A673 (cell line): ENCODE measurements around the gene QPCTL. TPM values are rescaled to one million over a fixed set of nuclear protein-coding genes. Genes with fewer than 3 reads are reported as not detected.

ENCODE experiments used
- BruUV-seq: library from RNA; stranded (reverse); fragments of 400-500 nt; replicated peaks from 2 replicates; lab custom pipeline; 2021; lab: Mats Ljungman, UMichigan
- CTCF ChIA-PET: fragments of 300-600 bp; sonication (Branson Sonifier 250); formaldehyde crosslinking; loops from one replicate; lab custom pipeline; 2022; ENCODE audit warnings: antibody characterized with exemption; lab: Charles Lee
- POLR2A ChIA-PET: fragments of 300-600 bp; sonication (Branson Sonifier 250); formaldehyde crosslinking; loops from one replicate; lab custom pipeline; 2022; ENCODE audit warnings: antibody characterized with exemption; ENCODE audit not compliant: low non-redundant PET; lab: Charles Lee
- DNase-seq: peaks from one replicate; pipeline ENCODE4 v3.0.0-alpha.2; 2015; ENCODE audit warnings: low spot score
- H3K27ac ChIP-seq: fragments of 200-600 bp; sonication (generic); 2 replicates; pipeline ENCODE4 v1.5.1; 2016; ENCODE audit warnings: mixed run types, low read depth, mild to moderate bottlenecking, mixed read lengths, antibody characterized with exemption, low read length; ENCODE audit not compliant: poor library complexity, severe bottlenecking
- H3K27me3 ChIP-seq: fragments of 200-600 bp; sonication (generic); replicated peaks from 2 replicates; pipeline ENCODE4 v1.6.1; 2017; ENCODE audit warnings: mixed run types, low read depth, mild to moderate bottlenecking, mixed read lengths, antibody characterized with exemption, low read length; ENCODE audit not compliant: insufficient read depth, poor library complexity
- H3K36me3 ChIP-seq: fragments of 200-600 bp; sonication (generic); 2 replicates; pipeline ENCODE4 v1.6.1; 2016; ENCODE audit warnings: mixed run types, mild to moderate bottlenecking, mixed read lengths, antibody characterized with exemption, low read length; ENCODE audit not compliant: insufficient read depth, poor library complexity, severe bottlenecking
- H3K4me1 ChIP-seq: fragments of 200-600 bp; sonication (generic); 2 replicates; pipeline ENCODE4 v1.6.1; 2017; ENCODE audit warnings: mixed run types, mild to moderate bottlenecking, mixed read lengths, antibody characterized with exemption, low read length; ENCODE audit not compliant: insufficient read depth, poor library complexity, severe bottlenecking
- H3K4me3 ChIP-seq: fragments of 200-600 bp; sonication (generic); 2 replicates; pipeline ENCODE4 v1.5.1; 2016; ENCODE audit warnings: low read depth, mixed run types, mild to moderate bottlenecking, mixed read lengths, low read length; ENCODE audit not compliant: poor library complexity, severe bottlenecking
- H3K9me3 ChIP-seq: fragments of 200-600 bp; sonication (generic); 2 replicates; pipeline ENCODE4 v1.6.1; 2016; ENCODE audit warnings: mixed run types, low read depth, mild to moderate bottlenecking, mixed read lengths, antibody characterized with exemption, low read length; ENCODE audit not compliant: poor library complexity, severe bottlenecking
- CTCF ChIP-seq: fragments of 300-800, 200-600 bp; sonication (generic); conservative IDR thresholded peaks from 2 replicates; pipeline ENCODE4 v1.5.1; 2017; ENCODE audit warnings: low read depth, mild to moderate bottlenecking, antibody characterized with exemption, low read length, moderate library complexity, mixed read lengths
- EZH2 ChIP-seq: fragments of 200-600 bp; sonication (generic); IDR thresholded peaks from 2 replicates; pipeline ENCODE4 v1.6.1; 2017; ENCODE audit warnings: borderline replicate concordance, low read depth, mild to moderate bottlenecking, mixed read lengths, antibody characterized with exemption, low read length; ENCODE audit not compliant: poor library complexity, severe bottlenecking
- intact Hi-C: fragments of 100-400 bp; cut with micrococcal nuclease; formaldehyde crosslinking; loops from one replicate; pipeline ENCODE4 v1.10.0; 2022; ENCODE audit not compliant: unreplicated experiment
- total RNA-seq: library from RNA; stranded (reverse); gene quantifications from 2 replicates; pipeline ENCODE4 v1.2.3, GENCODE V29; 2021

QPCTL gene
- total RNA-seq, 1 experiment from 2014 or later: 12.8 TPM

GRCh38 chr19:45674946-45675345 is 17.5 kb upstream of the QPCTL start:
- no peaks in the 10 kb centered on the region for H3K36me3 ChIP-seq
- intact Hi-C loops: no loop called here
- H3K9me3 ChIP-seq: no peaks in the 10 kb centered on the region
- H3K27me3 ChIP-seq: no peaks in the 10 kb centered on the region
- peaks cover 7% of the 10 kb centered on the region for H3K4me1 ChIP-seq
- TF ChIP-seq CTCF (no peak), EZH2 (no peak)
- ChIA-PET CTCF (no interaction called here), POLR2A (no interaction called here)
- H3K27ac ChIP-seq: no peak overlapping the region
- no TSS peak for BruUV-seq
- no peak for DNase-seq
- no peak overlapping the region for H3K4me3 ChIP-seq

GRCh38 chr19:45676851-45677263 is 15.6 kb upstream of the QPCTL start:
- no peaks in the 10 kb centered on the region for H3K27me3 ChIP-seq
- TF ChIP-seq CTCF (no peak), EZH2 (no peak)
- H3K4me1 ChIP-seq: peaks cover 7% of the 10 kb centered on the region
- intact Hi-C loops: no loop called here
- no TSS peak for BruUV-seq
- CTCF ChIA-PET: interaction anchor here (1.1 kb wide), 1 partner anchor 16 kb away, joined by 6 read pairs; the partner anchor contains the start of genes QPCTL and SNRPD2
- no peak overlapping the region for H3K27ac ChIP-seq
- no peaks in the 10 kb centered on the region for H3K9me3 ChIP-seq
- H3K4me3 ChIP-seq: peak overlapping the region; percentile 42
- H3K36me3 ChIP-seq: no peaks in the 10 kb centered on the region
- POLR2A ChIA-PET: no interaction called here
- no peak for DNase-seq

DNA sequence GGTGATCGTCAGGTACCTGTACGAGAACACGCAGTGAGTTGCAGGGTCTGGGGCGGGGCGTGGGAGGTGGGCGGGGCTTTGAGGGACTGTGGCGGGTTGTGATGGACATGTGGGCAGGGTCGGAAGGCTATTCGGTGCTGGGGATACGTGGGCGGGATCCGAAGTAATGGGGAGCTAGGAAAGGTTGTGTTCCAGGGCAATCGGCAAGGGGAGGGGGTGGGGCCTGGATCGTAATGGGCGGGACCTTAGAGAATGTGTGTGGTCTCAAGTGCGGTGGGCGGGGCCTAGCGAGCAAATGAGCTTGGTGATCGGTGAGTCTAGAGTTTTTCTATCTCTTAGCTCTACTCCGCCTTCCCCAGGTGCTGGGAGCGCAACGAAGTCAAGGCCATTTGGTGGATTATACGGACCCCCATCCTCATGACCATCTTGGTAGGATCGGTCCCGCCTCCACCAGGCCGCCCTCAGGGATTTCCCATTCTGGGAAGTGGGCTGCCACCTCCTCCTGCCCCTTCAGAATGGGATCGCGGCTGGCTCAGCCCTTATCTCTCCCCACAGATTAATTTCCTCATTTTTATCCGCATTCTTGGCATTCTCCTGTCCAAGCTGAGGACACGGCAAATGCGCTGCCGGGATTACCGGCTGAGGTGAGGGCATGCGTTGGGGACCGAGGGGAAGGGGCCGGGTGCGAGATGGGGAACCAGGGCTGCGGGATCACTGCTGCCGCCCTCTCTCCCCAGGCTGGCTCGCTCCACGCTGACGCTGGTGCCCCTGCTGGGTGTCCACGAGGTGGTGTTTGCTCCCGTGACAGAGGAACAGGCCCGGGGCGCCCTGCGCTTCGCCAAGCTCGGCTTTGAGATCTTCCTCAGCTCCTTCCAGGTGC is 14.9 kb upstream of the QPCTL start:
- no peaks in the 10 kb centered on the region for H3K36me3 ChIP-seq
- POLR2A ChIA-PET: interaction anchor here (0.5 to 0.7 kb wide), 3 partner anchors 24 to 1629 kb away, joined by 3 to 5 read pairs (median 3); no protein-coding TSS in a partner anchor
- peak; percentile 97 for DNase-seq
- no TSS peak for BruUV-seq
- H3K27me3 ChIP-seq: no peaks in the 10 kb centered on the region
- H3K9me3 ChIP-seq: no peaks in the 10 kb centered on the region
- H3K27ac ChIP-seq: no peak overlapping the region
- H3K4me3 ChIP-seq: peak overlapping the region; percentile 42
- TF ChIP-seq EZH2: no peak
- no peak for TF ChIP-seq CTCF
- peaks cover 10% of the 10 kb centered on the region for H3K4me1 ChIP-seq
- CTCF ChIA-PET: interaction anchor here (0.6 to 1.1 kb wide), 4 partner anchors 13 to 772 kb away, joined by 3 to 6 read pairs (median 5); partner anchors contain the start of genes QPCTL and SNRPD2
- intact Hi-C loops: no loop called here
